SK-N-DZ (cell line): Measurements from ENCODE around the gene GALNTL6.

Experiments
- DNase-seq: peaks from one replicate; pipeline ENCODE4 v3.0.0-alpha.2; 2015; ENCODE audit warnings: low spot score

GALNTL6 gene

GRCh38 chr4:171880136-171880535, 66.9 kb downstream of the GALNTL6 start:
- no peak for DNase-seq

- DNase-seq = no peak
Measured at GRCh38 chr4:171889681-171890080, 76.5 kb downstream of the GALNTL6 start.

- DNase-seq = no peak
Measured at GRCh38 chr4:171891038-171891437, 77.8 kb downstream of the GALNTL6 start.

GRCh38 chr4:171896426-171896825, 83.2 kb downstream of the GALNTL6 start:
- no peak for DNase-seq

- no peak for DNase-seq
Measured at GRCh38 chr4:171919314-171919713, 106.1 kb downstream of the GALNTL6 start.

GRCh38 chr4:171920901-171921300, 107.7 kb downstream of the GALNTL6 start:
- no peak for DNase-seq

- DNase-seq = no peak
Measured at GRCh38 chr4:171924746-171925376, 111.7 kb downstream of the GALNTL6 start.

- no peak for DNase-seq
Measured at GRCh38 chr4:171928336-171928735, 115.1 kb downstream of the GALNTL6 start.

- no peak for DNase-seq
Measured at GRCh38 chr4:171929477-171929876, 116.3 kb downstream of the GALNTL6 start.

GRCh38 chr4:171929907-171930306, 116.7 kb downstream of the GALNTL6 start:
- DNase-seq = no peak

GRCh38 chr4:171932238-171932637, 119.0 kb downstream of the GALNTL6 start:
- no peak for DNase-seq

- DNase-seq = no peak
Measured at GRCh38 chr4:171940656-171941055, 127.5 kb downstream of the GALNTL6 start.

- no peak for DNase-seq
Measured at GRCh38 chr4:171947400-171947799, 134.2 kb downstream of the GALNTL6 start.

- DNase-seq = no peak
Measured at GRCh38 chr4:171948038-171948437, 134.8 kb downstream of the GALNTL6 start.

GRCh38 chr4:171954650-171955049, 141.4 kb downstream of the GALNTL6 start:
- no peak for DNase-seq

GRCh38 chr4:171956678-171957077, 143.5 kb downstream of the GALNTL6 start:
- DNase-seq = no peak

- no peak for DNase-seq
Measured at GRCh38 chr4:171962110-171962509, 148.9 kb downstream of the GALNTL6 start.

GRCh38 chr4:171966356-171966755, 153.2 kb downstream of the GALNTL6 start:
- no peak for DNase-seq

GRCh38 chr4:171978216-171978615, 165.0 kb downstream of the GALNTL6 start:
- no peak for DNase-seq

- DNase-seq = no peak
Measured at GRCh38 chr4:171979461-171979860, 166.3 kb downstream of the GALNTL6 start.

GRCh38 chr4:171981185-171981584, 168.0 kb downstream of the GALNTL6 start:
- no peak for DNase-seq

- no peak for DNase-seq
Measured at GRCh38 chr4:171983935-171984805, 171.0 kb downstream of the GALNTL6 start.

GRCh38 chr4:171985129-171985528, 171.9 kb downstream of the GALNTL6 start:
- no peak for DNase-seq
